ENCODE data around the gene FAM32A. TPM values are rescaled to one million over a fixed set of nuclear protein-coding genes. Genes with fewer than 3 reads are reported as not detected.

The FAM32A gene
- total and polyA plus RNA-seq, 8 donors = 14.8 to 48.6 (median 24.1) TPM

DNA sequence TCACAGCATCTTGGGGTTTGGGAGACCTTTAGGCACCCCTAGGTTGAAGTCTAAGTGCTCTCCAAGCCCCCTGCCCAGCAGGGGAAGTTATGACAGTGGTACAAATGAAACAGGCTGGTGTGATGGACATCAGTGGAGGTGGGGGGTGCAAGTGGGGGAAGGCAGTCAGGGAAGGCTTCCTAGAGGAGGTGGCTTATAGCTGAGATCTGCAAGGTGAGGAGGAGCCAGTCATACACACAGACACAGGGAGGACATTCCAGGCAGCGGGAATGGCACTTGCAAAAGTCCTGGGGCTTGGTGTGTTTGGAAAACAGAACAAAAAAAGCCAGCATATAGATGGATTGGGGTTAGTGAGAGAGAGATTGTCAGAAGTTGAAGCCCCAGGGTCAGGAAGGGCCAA, 30.1 kb upstream of the FAM32A start:
- no peaks in the 10 kb centered on the region for H3K27me3 ChIP-seq
- H3K4me3 ChIP-seq = no peak overlapping the region
- TF ChIP-seq, protein P1, sequence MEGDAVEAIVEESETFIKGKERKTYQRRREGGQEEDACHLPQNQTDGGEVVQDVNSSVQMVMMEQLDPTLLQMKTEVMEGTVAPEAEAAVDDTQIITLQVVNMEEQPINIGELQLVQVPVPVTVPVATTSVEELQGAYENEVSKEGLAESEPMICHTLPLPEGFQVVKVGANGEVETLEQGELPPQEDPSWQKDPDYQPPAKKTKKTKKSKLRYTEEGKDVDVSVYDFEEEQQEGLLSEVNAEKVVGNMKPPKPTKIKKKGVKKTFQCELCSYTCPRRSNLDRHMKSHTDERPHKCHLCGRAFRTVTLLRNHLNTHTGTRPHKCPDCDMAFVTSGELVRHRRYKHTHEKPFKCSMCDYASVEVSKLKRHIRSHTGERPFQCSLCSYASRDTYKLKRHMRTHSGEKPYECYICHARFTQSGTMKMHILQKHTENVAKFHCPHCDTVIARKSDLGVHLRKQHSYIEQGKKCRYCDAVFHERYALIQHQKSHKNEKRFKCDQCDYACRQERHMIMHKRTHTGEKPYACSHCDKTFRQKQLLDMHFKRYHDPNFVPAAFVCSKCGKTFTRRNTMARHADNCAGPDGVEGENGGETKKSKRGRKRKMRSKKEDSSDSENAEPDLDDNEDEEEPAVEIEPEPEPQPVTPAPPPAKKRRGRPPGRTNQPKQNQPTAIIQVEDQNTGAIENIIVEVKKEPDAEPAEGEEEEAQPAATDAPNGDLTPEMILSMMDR (IDR thresholded peaks at IDR 0.05) = no peak
- intact Hi-C loops (cut with DNase I) = no loop called here
- peaks cover 0 to 13% (median 0%) of the 10 kb centered on the region in 3 donors for H3K36me3 ChIP-seq
- FAIRE-seq (no peak), DNase-seq (no peak), ATAC-seq (no peak)
- H3K27ac ChIP-seq = no peak overlapping the region
- no peaks in the 10 kb centered on the region for H3K9me3 ChIP-seq
- no peaks in the 10 kb centered on the region for H3K4me1 ChIP-seq
- 95 to 98% methylated on average over 1 of the region's 1 CpG for WGBS, 2 donors

DNA sequence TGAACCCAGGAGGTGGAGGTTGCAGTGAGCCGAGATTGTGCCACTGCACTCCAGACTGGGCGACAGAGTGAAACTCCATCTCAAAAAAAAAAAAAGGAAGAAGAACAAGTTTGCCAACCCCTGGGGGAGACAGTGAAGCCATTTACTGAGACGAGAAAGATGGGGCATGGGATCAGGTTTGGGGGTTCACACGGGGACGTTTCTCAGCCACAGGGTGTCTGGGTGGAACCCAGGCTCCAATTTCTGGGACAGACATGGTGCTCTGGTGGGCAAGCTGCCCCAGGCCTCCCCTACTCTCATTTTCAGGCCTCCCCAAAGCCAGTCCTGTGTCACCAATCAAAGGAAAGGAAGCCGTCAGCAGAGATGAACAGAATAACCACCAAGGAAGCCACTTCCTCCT, 28.3 kb upstream of the FAM32A start:
- WGBS, 2 donors = 80 to 85% methylated on average over 6 of the region's 6 CpGs
- TF ChIP-seq, protein P1 (IDR thresholded peaks at IDR 0.05) = no peak
- DNase-seq (no peak), ATAC-seq (no peak), FAIRE-seq (no peak)
- H3K4me3 ChIP-seq = no peak overlapping the region
- no peaks in the 10 kb centered on the region for H3K27me3 ChIP-seq
- intact Hi-C loops (cut with DNase I) = no loop called here
- peaks cover 0 to 12% (median 0%) of the 10 kb centered on the region in 3 donors for H3K36me3 ChIP-seq
- no peaks in the 10 kb centered on the region for H3K4me1 ChIP-seq
- H3K9me3 ChIP-seq = no peaks in the 10 kb centered on the region
- H3K27ac ChIP-seq = no peak overlapping the region

DNA sequence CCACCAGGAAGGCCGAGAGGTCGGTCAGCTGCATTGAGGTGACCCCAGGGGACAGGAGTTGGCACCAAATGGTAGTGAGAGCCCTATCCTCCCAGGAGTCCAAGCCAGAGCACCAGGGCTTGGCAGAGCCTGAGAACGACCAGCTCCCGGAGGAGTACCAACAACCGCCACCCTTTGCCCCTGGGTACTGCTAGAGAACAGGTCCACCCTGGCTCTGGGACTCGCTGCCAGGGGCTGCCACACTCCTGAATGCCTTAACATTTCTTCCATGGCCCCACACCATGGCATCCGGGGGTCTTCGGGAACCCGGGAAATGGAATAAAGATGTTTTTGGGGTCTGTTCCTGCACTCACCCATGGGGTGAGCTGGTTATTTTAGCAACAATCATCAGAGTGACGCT, 27.6 kb upstream of the FAM32A start:
- DNase-seq (no peak), ATAC-seq (no peak), FAIRE-seq (no peak)
- Histone ChIP-seq H3K4me3 (no peak overlapping the region), H3K27ac (no peak overlapping the region), H3K9me3 (no peaks in the 10 kb centered on the region), H3K4me1 (no peaks in the 10 kb centered on the region), H3K27me3 (no peaks in the 10 kb centered on the region), H3K36me3 (peaks cover 0 to 12% (median 0%) of the 10 kb centered on the region in 3 donors)
- TF ChIP-seq, protein P1 (IDR thresholded peaks at IDR 0.05) = no peak
- intact Hi-C loops (cut with DNase I) = no loop called here
- 89 to 90% methylated on average over 10 of the region's 10 CpGs for WGBS, 2 donors

DNA sequence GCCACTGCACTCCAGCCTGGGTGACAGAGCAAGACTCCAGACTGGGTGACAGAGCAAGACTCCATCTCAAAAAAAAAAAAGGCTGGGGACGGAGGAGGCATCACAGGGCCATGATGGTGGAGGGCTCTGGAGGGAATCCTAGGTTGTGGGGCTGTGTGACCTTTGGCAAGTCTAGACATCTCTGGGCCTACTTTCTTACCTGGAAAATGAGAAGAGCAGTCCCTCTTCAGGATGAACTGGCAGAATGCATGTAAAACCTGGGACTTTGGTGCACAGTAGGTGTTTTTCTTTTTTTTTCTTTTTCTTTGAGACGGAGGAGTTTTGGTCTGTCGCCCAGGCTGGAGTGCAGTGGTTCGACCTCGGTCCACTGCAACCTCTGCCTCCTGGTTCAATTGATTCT, 25.6 kb upstream of the FAM32A start:
- TF ChIP-seq, protein P1 (IDR thresholded peaks at IDR 0.05) = no peak
- Histone ChIP-seq H3K4me3 (no peak overlapping the region), H3K27me3 (no peaks in the 10 kb centered on the region), H3K27ac (no peak overlapping the region), H3K9me3 (no peaks in the 10 kb centered on the region), H3K4me1 (no peaks in the 10 kb centered on the region), H3K36me3 (no peaks in the 10 kb centered on the region)
- no peak for DNase-seq
- intact Hi-C loops (cut with DNase I) = no loop called here
- no peak for FAIRE-seq
- 85 to 90% methylated on average over 5 of the region's 5 CpGs for WGBS, 2 donors
- no peak for ATAC-seq

DNA sequence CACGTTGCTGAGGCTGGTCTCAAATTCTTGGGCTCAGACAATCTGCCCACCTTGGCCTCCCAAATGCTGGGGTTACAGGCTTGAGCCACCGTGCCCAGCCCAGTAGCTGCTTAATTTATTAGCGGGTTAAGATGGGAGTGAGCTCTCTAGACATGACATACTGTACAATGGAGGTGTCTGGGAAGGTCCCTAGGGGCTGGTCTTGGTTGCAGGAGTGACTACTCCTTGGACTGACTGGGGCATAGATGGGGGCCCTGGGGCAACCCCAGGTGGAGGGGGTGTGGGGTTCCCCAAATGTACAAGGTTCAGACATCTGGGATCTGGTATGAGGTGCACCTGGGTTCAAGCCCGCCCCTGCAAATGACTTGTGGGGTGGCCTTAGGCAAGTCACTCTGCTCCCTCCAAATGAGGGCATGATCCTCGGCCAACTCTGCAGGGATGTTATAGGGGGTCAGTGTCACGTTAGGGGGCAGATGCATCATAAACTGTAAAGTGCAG, 24.7 kb upstream of the FAM32A start:
- ATAC-seq = no peak
- WGBS, 2 donors = 61 to 70% methylated on average over 6 of the region's 6 CpGs
- TF ChIP-seq, protein P1 (IDR thresholded peaks at IDR 0.05) = no peak

More for the DNA sequence above, 24.7 kb upstream of the FAM32A start:
- Histone ChIP-seq H3K9me3 (no peaks in the 10 kb centered on the region), H3K36me3 (no peaks in the 10 kb centered on the region), H3K27me3 (no peaks in the 10 kb centered on the region), H3K4me3 (no peak overlapping the region), H3K4me1 (no peaks in the 10 kb centered on the region), H3K27ac (no peak overlapping the region)
- intact Hi-C loops (cut with DNase I) = no loop called here
- DNase-seq (peak in 1 of 6 donors; percentile 18), FAIRE-seq (no peak)

Data from pancreas (tissue), 10 donors.